Gastroesophageal sphincter (tissue), 3 donors: ENCODE data around the gene SPAG16.

Source experiments
- CTCF ChIP-seq, 4 experiments: fragments of 200-600 bp in 2 of 4; fragments of 450-650 bp in 2 of 4; sonication (generic) in 1 of 4; IDR thresholded peaks; one replicate each; pipeline ENCODE4 v1.5.1; 2017 to 2019; ENCODE audit warnings: antibody characterized with exemption in 4 of 4, mild to moderate bottlenecking in 2 of 4, moderate library complexity in 2 of 4
- EP300 ChIP-seq: sonication (generic); formaldehyde crosslinking; IDR thresholded peaks from one replicate; pipeline ENCODE4 v1.6.1; 2017; ENCODE audit warnings: antibody characterized with exemption, mild to moderate bottlenecking
- POLR2A ChIP-seq, 2 donors: fragments of 450-650 bp; IDR thresholded peaks; one replicate each; pipeline ENCODE4 v1.6.1; 2017; ENCODE audit warnings: antibody characterized with exemption in 2 of 2, mild to moderate bottlenecking in 2 of 2, moderate library complexity in 1 of 2
- POLR2AphosphoS5 ChIP-seq: sonication (generic); formaldehyde crosslinking; IDR thresholded peaks from one replicate; pipeline ENCODE4 v1.6.1; 2017; ENCODE audit warnings: antibody characterized with exemption

GRCh38 chr2:214193943-214194342 is 909.7 kb downstream of the SPAG16 start:
- TF ChIP-seq CTCF (IDR thresholded peaks at IDR 0.05) (no peak), POLR2A (IDR thresholded peaks at IDR 0.05) (no peak), POLR2AphosphoS5 (no peak), EP300 (no peak)
